ENCODE measurements around the gene ZFP36L1. TPM values are rescaled to one million over a fixed set of nuclear protein-coding genes. Genes with fewer than 3 reads are reported as not detected.

Gene ZFP36L1
- total and polyA plus RNA-seq, 2 of the 13 experiments (the other 11 are each of a cell fraction or from before 2014, with no cell fraction given), result 7.4 to 10.2 TPM

GRCh38 chr14:68788275-68788995 lies 4.4 kb downstream of the ZFP36L1 start:
- H3K36me3 ChIP-seq (replicated peaks in 1 of 2; ENCODE audit: control insufficient read depth in 1 of 2, insufficient read depth in 2 of 2, low read length in 2 of 2), result peaks cover 6 to 27% of the 10 kb centered on the region in 2 experiments
- peaks cover 44% of the 10 kb centered on the region for H3K79me2 ChIP-seq (ENCODE audit: insufficient read depth, low read length)
- no peaks in the 10 kb centered on the region for H3K9me3 ChIP-seq (ENCODE audit: low read length)
- peaks cover 33% of the 10 kb centered on the region for H4K20me1 ChIP-seq (ENCODE audit: insufficient read depth, low read length)
- H3K4me2 ChIP-seq (ENCODE audit: low read depth, low read length), result no peak overlapping the region; the same call in 1 of the 2 replicates
- 64% methylated on average over 10 of the region's 10 CpGs for WGBS (ENCODE audit: low lambda C conversion rate)
- ChIA-PET CTCF (ENCODE audit: low intra/inter-chr PET ratio, low total read pairs) (interaction anchor here (0.6 to 3.1 kb wide), 6 partner anchors 9 to 844 kb away, joined by 3 to 42 read pairs (median 10); no protein-coding TSS in a partner anchor), POLR2A (interaction anchor here (0.6 to 6.9 kb wide), 7 partner anchors 7 to 223 kb away, joined by 3 to 244 read pairs (median 33); no protein-coding TSS in a partner anchor)
- no peak overlapping the region for H2AFZ ChIP-seq (ENCODE audit: low read length)
- no peak for FAIRE-seq
- H3K27ac ChIP-seq (ENCODE audit: extremely low read length, insufficient read depth, low read length), result peak overlapping the region; percentile 33
- BruUV-seq (replicated peaks), result no TSS peak
- no peak overlapping the region for H3K9ac ChIP-seq (ENCODE audit: insufficient read depth, low read depth, low read length)
- no peak for ATAC-seq
- peak overlapping the region in 1 of 3 experiments; percentile 30; a peak in 1 of 6 replicates for H3K4me3 ChIP-seq (replicated peaks in 1 of 3; ENCODE audit: insufficient read depth in 1 of 3, low read depth in 2 of 3, low read length in 3 of 3)
- H3K4me1 ChIP-seq (ENCODE audit: insufficient read depth, low read length), result peaks cover 69% of the 10 kb centered on the region
- no peaks in the 10 kb centered on the region; a peak in 1 of 5 replicates for H3K27me3 ChIP-seq (ENCODE audit: control insufficient read depth in 1 of 2, insufficient read depth in 2 of 2, low read length in 2 of 2)
- in situ Hi-C loops (cut with HindIII; ENCODE audit: extremely low pct_ligation_motif_present, low pct_unique_long_range_greater_than_20kb), result no loop called here
- DNase-seq (ENCODE audit: low spot score), result no peak
- intact Hi-C loops (cut with micrococcal nuclease; ENCODE audit: unreplicated experiment), result loop anchor here (10.0 kb wide), 2 partner anchors 194 to 324 kb away; no protein-coding TSS in a partner anchor
- TF ChIP-seq BCL6 (CRISPR knock-in tag; IDR thresholded peaks at IDR 0.05) (no peak), NR1H2 (CRISPR knock-in tag; IDR thresholded peaks at IDR 0.05; ENCODE audit: borderline replicate concordance, low read depth) (no peak), NR2F1 (CRISPR knock-in tag; IDR thresholded peaks at IDR 0.05) (no peak), RBFOX2 (IDR thresholded peaks at IDR 0.05; ENCODE audit: low read depth, low read length) (peak; percentile 67), SRF (IDR thresholded peaks at IDR 0.05; ENCODE audit: low read depth, low read length) (no peak), CENPT (CRISPR knock-in tag; IDR thresholded peaks at IDR 0.05; ENCODE audit: low read depth) (no peak), HNRNPUL1 (IDR thresholded peaks at IDR 0.05; ENCODE audit: low read depth, low read length) (no peak), PBX2 (CRISPR knock-in tag; IDR thresholded peaks at IDR 0.05) (no peak), ZBTB10 (CRISPR knock-in tag; IDR thresholded peaks at IDR 0.05; ENCODE audit: borderline replicate concordance) (no peak), POLR2A (IDR thresholded peaks at IDR 0.05; ENCODE audit: insufficient read depth in 1 of 2, low read depth in 2 of 2, low read length in 2 of 2) (peak in 1 of 2 experiments; percentile 34; a peak in 2 of 4 replicates), ZSCAN25 (CRISPR knock-in tag; IDR thresholded peaks at IDR 0.05) (no peak), POLR2AphosphoS5 (IDR thresholded peaks at IDR 0.05; ENCODE audit: low read depth, low read length) (0 out of 2 replicates have a peak, but pooled peaks have one; percentile 45), AGO2 (optimal IDR thresholded peaks at IDR 0.05; ENCODE audit: low read depth, low read length) (peak; percentile 70), CHD2 (IDR thresholded peaks at IDR 0.05; ENCODE audit: low read depth, low read length) (no peak), POLR2G (IDR thresholded peaks at IDR 0.05; ENCODE audit: low read depth, low read length) (peak; percentile 54; the same call in 1 of the 2 replicates), ZNF329 (CRISPR knock-in tag; IDR thresholded peaks at IDR 0.05; ENCODE audit: low read depth) (no peak), GATA4 (IDR thresholded peaks at IDR 0.05; ENCODE audit: borderline replicate concordance, low read depth) (no peak), TCF7 (IDR thresholded peaks at IDR 0.05; ENCODE audit: low read depth) (no peak), ZNF276 (CRISPR knock-in tag; IDR thresholded peaks at IDR 0.05; ENCODE audit: low read depth) (no peak), ZNF777 (CRISPR knock-in tag; IDR thresholded peaks at IDR 0.05) (no peak)

Data from HepG2 (cell line).